ENCODE results near the gene SAMD14. TPM values are rescaled to one million over a fixed set of nuclear protein-coding genes. Genes with fewer than 3 reads are reported as not detected.
A peak's percentile ranks its signal among the peaks of the same experiment; 100 is the strongest.

Gene SAMD14
- total and polyA plus RNA-seq, 12 donors: 1.1 to 12.6 (median 3.3) TPM

DNA sequence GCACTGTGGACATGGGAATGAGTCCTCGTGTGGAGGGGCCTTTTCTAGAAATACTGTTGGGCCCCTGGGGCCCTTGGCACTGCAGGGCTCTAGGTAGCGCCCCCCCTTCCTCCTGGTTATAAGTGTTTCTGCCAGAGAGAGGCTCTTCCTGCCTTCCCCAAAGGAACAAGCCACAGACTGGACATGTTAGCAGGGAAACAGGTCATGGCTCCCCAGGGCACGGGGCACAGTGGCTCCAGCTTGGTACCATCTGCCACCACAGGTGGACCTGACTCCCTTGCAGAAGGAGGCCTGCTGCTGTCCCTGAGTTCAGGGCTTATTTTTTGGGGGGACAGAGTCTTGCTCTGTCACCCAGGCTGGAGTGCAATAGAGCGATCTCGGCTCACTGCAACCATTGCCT lies 26.0 kb downstream of the SAMD14 start:
- no peaks in the 10 kb centered on the region for H3K9me3 ChIP-seq (replicated peaks in 1 of 3)
- 71 to 92% (median 88%) methylated on average over 4 to 5 of the region's 5 CpGs for WGBS, 4 donors
- H3K27ac ChIP-seq: no peak overlapping the region
- peaks cover 30 to 37% of the 10 kb centered on the region in 2 donors for H3K4me1 ChIP-seq (replicated peaks in 1 of 2)
- intact Hi-C loops (cut with DNase I): no loop called here
- no peak for TF ChIP-seq POLR2A (IDR thresholded peaks at IDR 0.05)
- TF ChIP-seq, protein P1, sequence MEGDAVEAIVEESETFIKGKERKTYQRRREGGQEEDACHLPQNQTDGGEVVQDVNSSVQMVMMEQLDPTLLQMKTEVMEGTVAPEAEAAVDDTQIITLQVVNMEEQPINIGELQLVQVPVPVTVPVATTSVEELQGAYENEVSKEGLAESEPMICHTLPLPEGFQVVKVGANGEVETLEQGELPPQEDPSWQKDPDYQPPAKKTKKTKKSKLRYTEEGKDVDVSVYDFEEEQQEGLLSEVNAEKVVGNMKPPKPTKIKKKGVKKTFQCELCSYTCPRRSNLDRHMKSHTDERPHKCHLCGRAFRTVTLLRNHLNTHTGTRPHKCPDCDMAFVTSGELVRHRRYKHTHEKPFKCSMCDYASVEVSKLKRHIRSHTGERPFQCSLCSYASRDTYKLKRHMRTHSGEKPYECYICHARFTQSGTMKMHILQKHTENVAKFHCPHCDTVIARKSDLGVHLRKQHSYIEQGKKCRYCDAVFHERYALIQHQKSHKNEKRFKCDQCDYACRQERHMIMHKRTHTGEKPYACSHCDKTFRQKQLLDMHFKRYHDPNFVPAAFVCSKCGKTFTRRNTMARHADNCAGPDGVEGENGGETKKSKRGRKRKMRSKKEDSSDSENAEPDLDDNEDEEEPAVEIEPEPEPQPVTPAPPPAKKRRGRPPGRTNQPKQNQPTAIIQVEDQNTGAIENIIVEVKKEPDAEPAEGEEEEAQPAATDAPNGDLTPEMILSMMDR (IDR thresholded peaks at IDR 0.05): no peak
- peaks cover 0 to 43% of the 10 kb centered on the region in 2 donors for H3K36me3 ChIP-seq (replicated peaks in 1 of 2)
- H3K4me3 ChIP-seq: no peak overlapping the region
- DNase-seq: no peak
- H3K27me3 ChIP-seq: no peaks in the 10 kb centered on the region

DNA sequence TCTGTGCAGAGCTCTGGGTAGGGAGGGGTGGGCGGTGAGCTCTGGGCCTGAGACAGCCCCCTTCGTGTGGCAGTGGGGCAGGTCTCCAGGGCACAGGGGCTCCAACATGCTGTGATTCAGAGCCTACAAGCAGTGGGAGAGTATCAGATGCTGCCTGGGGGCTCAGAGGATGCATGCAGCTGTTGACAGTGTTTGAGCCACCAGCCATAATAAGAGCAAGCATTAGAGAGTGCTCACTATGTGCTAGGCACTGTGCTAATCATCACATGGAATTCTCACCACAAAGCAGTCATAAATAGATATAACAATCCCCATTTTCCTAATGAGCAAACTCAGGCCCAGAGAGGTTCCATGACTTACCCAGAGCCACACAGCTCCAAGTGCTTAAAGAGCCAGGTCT lies 26.7 kb downstream of the SAMD14 start:
- WGBS, 4 donors: 77 to 79% methylated on average over 2 of the region's 2 CpGs; no CpG with 5 or more reads in 2 of the 4 donors
- Histone ChIP-seq H3K9me3 (replicated peaks in 1 of 3) (no peaks in the 10 kb centered on the region), H3K4me3 (no peak overlapping the region), H3K27me3 (no peaks in the 10 kb centered on the region), H3K27ac (peak overlapping the region in 3 of 5 donors; percentile 48 to 90 (median 87)), H3K36me3 (replicated peaks in 1 of 2) (peaks cover 0 to 43% of the 10 kb centered on the region in 2 donors), H3K4me1 (replicated peaks in 1 of 2) (peaks cover 30 to 35% of the 10 kb centered on the region in 2 donors)
- no peak for DNase-seq
- TF ChIP-seq, protein P1 (IDR thresholded peaks at IDR 0.05): no peak
- no peak for TF ChIP-seq POLR2A (IDR thresholded peaks at IDR 0.05)
- intact Hi-C loops (cut with DNase I): no loop called here

DNA sequence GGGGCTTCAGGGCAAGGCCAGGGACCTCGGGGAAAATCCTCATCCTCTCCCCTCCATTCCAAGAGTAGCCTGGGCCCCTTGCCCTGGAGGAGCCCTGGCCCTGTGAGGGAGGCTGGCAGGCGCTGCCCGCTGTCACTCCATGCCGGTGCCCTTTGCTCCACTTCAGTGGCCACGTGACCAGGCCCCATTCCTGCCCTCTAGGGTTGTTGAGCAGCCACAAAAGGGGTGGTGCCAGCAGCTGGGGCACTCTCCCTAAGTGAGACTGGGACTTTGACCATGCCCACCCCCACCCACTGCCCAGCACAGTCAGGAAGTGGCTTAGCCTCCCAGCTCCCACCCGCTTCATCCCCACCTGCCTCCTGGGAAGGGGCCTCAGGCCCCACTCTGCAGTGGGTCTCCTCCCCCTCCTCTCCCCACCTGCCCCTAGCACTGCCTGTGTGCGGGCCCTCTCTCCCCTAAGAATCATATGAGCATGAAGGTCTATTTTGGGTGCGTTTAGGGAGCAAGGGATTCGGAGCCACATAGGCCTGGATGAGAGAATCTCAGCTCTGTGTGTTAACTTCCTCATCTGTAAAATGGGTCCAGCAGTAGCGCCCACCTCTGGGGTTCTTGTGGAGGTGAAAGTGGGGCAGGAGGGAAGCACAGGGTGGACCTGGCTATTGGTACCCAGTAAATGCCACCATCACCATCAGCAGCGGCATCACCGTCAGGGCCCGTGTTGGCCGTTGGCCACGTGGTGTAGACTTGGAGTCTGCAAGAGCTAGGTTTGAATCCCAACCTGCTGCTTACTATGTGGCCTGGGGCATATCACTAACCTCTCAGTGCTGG lies 27.6 kb downstream of the SAMD14 start:
- WGBS, 4 donors: 53 to 74% (median 69%) methylated on average over 8 to 15 of the region's 15 CpGs
- intact Hi-C loops (cut with DNase I): no loop called here

More for the DNA sequence above, 27.6 kb downstream of the SAMD14 start:
- Histone ChIP-seq H3K27me3 (no peaks in the 10 kb centered on the region), H3K27ac (peak overlapping the region; percentile 60 to 90 (median 81)), H3K4me1 (replicated peaks in 1 of 2) (peaks cover 30 to 35% of the 10 kb centered on the region in 2 donors), H3K4me3 (no peak overlapping the region), H3K36me3 (replicated peaks in 1 of 2) (peaks cover 0 to 44% of the 10 kb centered on the region in 2 donors), H3K9me3 (replicated peaks in 1 of 3) (no peaks in the 10 kb centered on the region)
- TF ChIP-seq, protein P1 (IDR thresholded peaks at IDR 0.05): no peak
- peak in 1 of 2 donors; percentile 34 for TF ChIP-seq POLR2A (IDR thresholded peaks at IDR 0.05)
- peak; percentile 69 to 92 (median 82) for DNase-seq
